Measurements from ENCODE around the gene RNF152. TPM values are rescaled to one million over a fixed set of nuclear protein-coding genes. Genes with fewer than 3 reads are reported as not detected.

Gene RNF152
- total RNA-seq, 1 experiment from 2014 or later: 2.3 TPM

- TF ChIP-seq CTCF (conservative IDR thresholded peaks at IDR 0.05): no peak
- no peaks in the 10 kb centered on the region for H4K20me1 ChIP-seq (ENCODE audit: control insufficient read depth, insufficient read depth, insufficient read length)
- no peak overlapping the region for H3K4me2 ChIP-seq (ENCODE audit: insufficient read depth, insufficient read length, low read length)
- no peaks in the 10 kb centered on the region for H3K9me3 ChIP-seq (ENCODE audit: control insufficient read depth, low read depth, low read length)
- no peak for DNase-seq
- Mint-ChIP-seq H3K27ac (no peak overlapping the region), H3K4me3 (no peak overlapping the region), H3K9me3 (no peaks in the 10 kb centered on the region), H3K36me3 (ENCODE audit: insufficient read depth in 1 of 3, low read depth in 3 of 3) (no peaks in the 10 kb centered on the region), H3K27me3 (ENCODE audit: low read depth) (no peaks in the 10 kb centered on the region), H3K4me1 (peaks cover 15 to 24% of the 10 kb centered on the region in 2 experiments)
- H3K23me2 ChIP-seq (ENCODE audit: insufficient read length, low read depth, low read length, poor library complexity, severe bottlenecking): no peaks in the 10 kb centered on the region
- no peak overlapping the region for H3K4ac ChIP-seq (ENCODE audit: low read depth, low read length)
- H3K9ac ChIP-seq (ENCODE audit: extremely low read depth, insufficient read length, low read length): no peak overlapping the region
- H3K56ac ChIP-seq (ENCODE audit: insufficient read length, low read depth, low read length): no peak overlapping the region
- no peak overlapping the region for H3K27ac ChIP-seq (ENCODE audit: insufficient read length, low read depth, low read length)
- no peak overlapping the region for H4K91ac ChIP-seq (ENCODE audit: insufficient read length, low read depth, low read length)
- H3K79me1 ChIP-seq (ENCODE audit: insufficient read depth, low read depth, low read length, poor library complexity, severe bottlenecking): no peaks in the 10 kb centered on the region
- no peak overlapping the region for H2BK20ac ChIP-seq (ENCODE audit: low read depth, low read length, poor library complexity, severe bottlenecking)
- H3K18ac ChIP-seq (ENCODE audit: insufficient read length, low read depth, low read length): peak overlapping the region; percentile 42
- H3K23ac ChIP-seq (ENCODE audit: insufficient read length, low read depth, low read length): no peak overlapping the region
- no peak overlapping the region for H4K8ac ChIP-seq (replicated peaks; ENCODE audit: insufficient read length, low read depth, low read length)
- no peaks in the 10 kb centered on the region for H3K79me2 ChIP-seq (ENCODE audit: insufficient read depth, low read length)
- H3K27me3 ChIP-seq (ENCODE audit: insufficient read depth, low read length): no peaks in the 10 kb centered on the region
- no peak overlapping the region for H3K14ac ChIP-seq (ENCODE audit: insufficient read depth, low read length)
- H3K4me1 ChIP-seq (ENCODE audit: insufficient read depth, low read length): no peaks in the 10 kb centered on the region; the same call in 1 of the 2 replicates
- no peak overlapping the region for H2BK120ac ChIP-seq (ENCODE audit: low read depth, low read length, poor library complexity, severe bottlenecking)
- no peak overlapping the region for H2AK5ac ChIP-seq (ENCODE audit: insufficient read length, low read length)
- no peak overlapping the region for H2AFZ ChIP-seq (ENCODE audit: low read length)
- H2BK15ac ChIP-seq (ENCODE audit: low read depth, low read length): no peak overlapping the region
- H4K5ac ChIP-seq (ENCODE audit: insufficient read length, low read depth, low read length): no peak overlapping the region
- no peak overlapping the region for H2BK12ac ChIP-seq (ENCODE audit: insufficient read length, low read depth, low read length)
- no peak overlapping the region for H2BK5ac ChIP-seq (ENCODE audit: insufficient read length, low read length)
- no CpG with 5 or more reads among the region's 19 CpGs for WGBS (ENCODE audit: extremely low coverage, insufficient read length, low lambda C conversion rate)
- H3T11ph ChIP-seq (ENCODE audit: low read length): no peak overlapping the region
Measured at GRCh38 chr18:61855449-61856378, 37.1 kb downstream of the RNF152 start.
